H1 (cell line): ENCODE results near the gene RNF166. TPM values are rescaled to one million over a fixed set of nuclear protein-coding genes. Genes with fewer than 3 reads are reported as not detected.

Source experiments
- CTCF ChIA-PET: fragments of 300-600 bp; sonication (Branson Sonifier 250); formaldehyde crosslinking; loops from one replicate; lab custom pipeline; 2021; ENCODE audit not compliant: partially characterized antibody; lab: Charles Lee
- POLR2A ChIA-PET: fragments of 300-600 bp; sonication (Branson Sonifier 250); formaldehyde crosslinking; loops from one replicate; lab custom pipeline; 2021; ENCODE audit warnings: inconsistent platforms; ENCODE audit not compliant: partially characterized antibody; lab: Charles Lee
- DNase-seq, 2 experiments: peaks; one replicate each; pipeline versions ENCODE4 v3.0.0 to v3.0.0-alpha.2; 2010 to 2022; ENCODE audit warnings: low spot score in 2 of 2, low read depth in 1 of 2, mixed read lengths in 1 of 2
- FAIRE-seq: peaks from 2 replicates; lab custom pipeline; 2011; peaks lifted over from hg19 to GRCh38; lab: Jason Lieb, UNC
- H2AFZ ChIP-seq: 2 replicates; pipeline ENCODE4 v1.8.1; 2012; ENCODE audit warnings: low read length, inconsistent platforms
- H2AK5ac ChIP-seq: 2 replicates; pipeline ENCODE4 v1.6.1; 2013; ENCODE audit warnings: low read depth, low read length
- H2BK120ac ChIP-seq: replicated peaks from 2 replicates; pipeline ENCODE3; 2013; ENCODE audit warnings: low read depth, low read length, inconsistent platforms
- H2BK12ac ChIP-seq: 2 replicates; pipeline ENCODE4 v1.6.1; 2013; ENCODE audit warnings: low read depth, low read length
- H2BK15ac ChIP-seq: 2 replicates; pipeline ENCODE4 v1.6.1; 2013; ENCODE audit warnings: low read length
- H2BK20ac ChIP-seq: 2 replicates; pipeline ENCODE4 v1.6.1; 2013; ENCODE audit warnings: low read length
- H2BK5ac ChIP-seq: 2 replicates; pipeline ENCODE4 v1.6.1; 2013; ENCODE audit warnings: low read depth, low read length
- H3K14ac ChIP-seq: 2 replicates; pipeline ENCODE4 v1.6.1; 2013; ENCODE audit warnings: inconsistent platforms; ENCODE audit not compliant: insufficient read length
- H3K18ac ChIP-seq: 2 replicates; pipeline ENCODE4 v1.6.1; 2013; ENCODE audit warnings: low read length; ENCODE audit errors: extremely low read depth
- H3K23ac ChIP-seq: 2 replicates; pipeline ENCODE4 v1.6.1; 2013; ENCODE audit warnings: inconsistent platforms; ENCODE audit not compliant: insufficient read length
- H3K23me2 ChIP-seq: 2 replicates; pipeline ENCODE4 v1.6.1; 2013; ENCODE audit warnings: low read depth, low read length
- H3K27ac ChIP-seq: 2 replicates; pipeline ENCODE4 v1.6.1; 2011; ENCODE audit warnings: low read depth, low read length, inconsistent platforms
- H3K27me3 ChIP-seq, 4 experiments: replicated peaks in 1 of 4; 1 replicate in 1 of 4; 2 replicates in 3 of 4; pipeline versions ENCODE4 v1.6.1 to v1.8.1; 2011 to 2013; ENCODE audit warnings: low read length in 3 of 4, mild to moderate bottlenecking in 3 of 4, inconsistent platforms in 2 of 4, mixed read lengths in 2 of 4, moderate library complexity in 1 of 4; ENCODE audit not compliant: control insufficient read depth in 3 of 4, insufficient read depth in 3 of 4; ENCODE audit errors: extremely low read depth in 1 of 4
- H3K36me3 ChIP-seq, 4 experiments: 2 replicates each; pipeline versions ENCODE4 v1.6.1 to v1.8.1; 2011 to 2013; ENCODE audit warnings: mild to moderate bottlenecking in 4 of 4, low read length in 3 of 4, moderate library complexity in 2 of 4, control low read depth in 1 of 4, inconsistent platforms in 1 of 4; ENCODE audit not compliant: insufficient read depth in 4 of 4, control insufficient read depth in 2 of 4
- H3K4ac ChIP-seq: replicated peaks from 2 replicates; pipeline ENCODE3; 2013; ENCODE audit warnings: low read length, low read depth, mixed read lengths, inconsistent platforms; ENCODE audit not compliant: insufficient read length
- H3K4me1 ChIP-seq, 4 experiments: replicated peaks in 1 of 4; 1 replicate in 1 of 4; 2 replicates in 3 of 4; pipeline versions ENCODE4 v1.6.1 to v1.8.1; 2011 to 2013; ENCODE audit warnings: low read length in 3 of 4, inconsistent platforms in 2 of 4, mixed read lengths in 1 of 4; ENCODE audit not compliant: insufficient read depth in 4 of 4, control insufficient read depth in 3 of 4
- H3K4me2 ChIP-seq, 2 experiments: 2 replicates each; pipeline versions ENCODE4 v1.6.1 to v1.8.1; 2011 to 2013; ENCODE audit warnings: low read depth in 2 of 2, low read length in 2 of 2, control low read depth in 1 of 2, inconsistent platforms in 1 of 2, mild to moderate bottlenecking in 1 of 2; ENCODE audit not compliant: insufficient read depth in 1 of 2
- H3K4me3 ChIP-seq, 4 experiments: fragments of 200-600, 300-600 bp in 1 of 4; sonication (generic), shearing (Covaris generic), sonication (Bioruptor Twin) in 1 of 4; 2 replicates each; pipeline versions ENCODE4 v1.5.1 to v1.8.1; 2011 to 2016; ENCODE audit warnings: low read length in 4 of 4, low read depth in 3 of 4, control low read depth in 2 of 4, inconsistent platforms in 2 of 4, mild to moderate bottlenecking in 2 of 4, mixed read lengths in 1 of 4, moderate library complexity in 1 of 4; ENCODE audit not compliant: insufficient read depth in 2 of 4; ENCODE audit errors: extremely low read depth in 1 of 4
- H3K56ac ChIP-seq: replicated peaks from 2 replicates; pipeline ENCODE3; 2013; ENCODE audit warnings: low read depth, mild to moderate bottlenecking, mixed read lengths, low read length, inconsistent platforms; ENCODE audit not compliant: insufficient read length
- H3K79me1 ChIP-seq: 2 replicates; pipeline ENCODE4 v1.6.1; 2013; ENCODE audit warnings: low read depth, low read length, control low read depth
- H3K79me2 ChIP-seq, 2 experiments: 2 replicates each; pipeline versions ENCODE4 v1.6.1 to v1.8.1; 2012 to 2013; ENCODE audit warnings: low read length in 2 of 2, mild to moderate bottlenecking in 2 of 2, inconsistent platforms in 1 of 2; ENCODE audit not compliant: insufficient read depth in 2 of 2, control insufficient read depth in 1 of 2
- H3K9ac ChIP-seq, 4 experiments: replicated peaks in 1 of 4; 1 replicate in 1 of 4; 2 replicates in 3 of 4; pipeline versions ENCODE4 v1.6.1 to v1.8.1; 2011 to 2013; ENCODE audit warnings: low read depth in 3 of 4, low read length in 3 of 4, control low read depth in 2 of 4, mild to moderate bottlenecking in 2 of 4, moderate library complexity in 2 of 4, inconsistent platforms in 1 of 4; ENCODE audit errors: extremely low read depth in 1 of 4
- H3K9me3 ChIP-seq, 2 experiments: 2 replicates each; pipeline versions ENCODE4 v1.6.1 to v1.8.1; 2012 to 2013; ENCODE audit warnings: mild to moderate bottlenecking in 2 of 2, moderate library complexity in 2 of 2, control low read depth in 1 of 2, inconsistent platforms in 1 of 2, low read depth in 1 of 2, low read length in 1 of 2, mixed read lengths in 1 of 2; ENCODE audit not compliant: insufficient read depth in 2 of 2
- H4K20me1 ChIP-seq, 2 experiments: replicated peaks in 1 of 2; 2 replicates each; pipeline versions ENCODE3 to v1.8.1; 2011 to 2013; ENCODE audit warnings: inconsistent platforms in 2 of 2, low read length in 2 of 2, mild to moderate bottlenecking in 1 of 2; ENCODE audit not compliant: insufficient read depth in 2 of 2, control insufficient read depth in 1 of 2
- H4K5ac ChIP-seq: 2 replicates; pipeline ENCODE4 v1.6.1; 2013; ENCODE audit warnings: low read length, low read depth, mixed read lengths, inconsistent platforms; ENCODE audit not compliant: insufficient read length
- H4K8ac ChIP-seq: 2 replicates; pipeline ENCODE4 v1.8.0; 2013; ENCODE audit warnings: mild to moderate bottlenecking, moderate library complexity, low read length, inconsistent platforms; ENCODE audit not compliant: insufficient read depth; ENCODE audit errors: extremely low read depth
- H4K91ac ChIP-seq: replicated peaks from 2 replicates; pipeline ENCODE3; 2013; ENCODE audit warnings: low read length, mixed read lengths, inconsistent platforms; ENCODE audit not compliant: insufficient read length
- CEBPB ChIP-seq: IDR thresholded peaks from 2 replicates; pipeline ENCODE4 v1.6.1; 2012; ENCODE audit warnings: low read depth, low read length
- CREB1 ChIP-seq: IDR thresholded peaks from 2 replicates; pipeline ENCODE4 v1.6.1; 2012; ENCODE audit warnings: inconsistent platforms
- EP300 ChIP-seq, 2 experiments: IDR thresholded peaks; 1 replicate in 1 of 2; 2 replicates in 1 of 2; pipeline ENCODE4 v1.6.1; 2011 to 2012; ENCODE audit warnings: low read depth in 2 of 2, low read length in 2 of 2, mild to moderate bottlenecking in 2 of 2, borderline replicate concordance in 1 of 2, inconsistent platforms in 1 of 2, moderate library complexity in 1 of 2
- HDAC2 ChIP-seq, 2 experiments: fragments of 300-600 bp in 1 of 2; sonication (generic) in 1 of 2; IDR thresholded peaks; 2 replicates each; pipeline ENCODE4 v1.6.1; 2011 to 2012; ENCODE audit warnings: low read depth in 2 of 2, low read length in 2 of 2, mild to moderate bottlenecking in 2 of 2, moderate library complexity in 2 of 2, borderline replicate concordance in 1 of 2, inconsistent platforms in 1 of 2
- JUND ChIP-seq: IDR thresholded peaks from 2 replicates; pipeline ENCODE4 v1.6.1; 2011; ENCODE audit warnings: mild to moderate bottlenecking, improper control_type of control experiment, low read length
- KDM4A ChIP-seq: IDR thresholded peaks from one replicate; pipeline ENCODE4 v1.7.1; 2012; ENCODE audit warnings: low read depth, mild to moderate bottlenecking, moderate library complexity, low read length, inconsistent platforms; ENCODE audit not compliant: severe bottlenecking
- NRF1 ChIP-seq: IDR thresholded peaks from 2 replicates; pipeline ENCODE4 v1.6.1; 2011; ENCODE audit warnings: mild to moderate bottlenecking, low read depth, low read length, improper control_type of control experiment
- SIRT6 ChIP-seq: IDR thresholded peaks from one replicate; pipeline ENCODE4 v1.7.1; 2012; ENCODE audit warnings: low read length, inconsistent platforms
- SIX5 ChIP-seq: IDR thresholded peaks from 2 replicates; pipeline ENCODE4 v1.6.1; 2011; ENCODE audit warnings: mild to moderate bottlenecking, low read depth, low read length
- SP1 ChIP-seq: IDR thresholded peaks from 2 replicates; pipeline ENCODE4 v1.6.1; 2011; ENCODE audit warnings: low read depth, low read length
- SP2 ChIP-seq: IDR thresholded peaks from 2 replicates; pipeline ENCODE4 v1.6.1; 2012; ENCODE audit warnings: mild to moderate bottlenecking, low read length, inconsistent platforms
- SP4 ChIP-seq: IDR thresholded peaks from 2 replicates; pipeline ENCODE4 v1.6.1; 2012; ENCODE audit warnings: low read length, inconsistent platforms
- SRF ChIP-seq: IDR thresholded peaks from 2 replicates; pipeline ENCODE4 v1.6.1; 2011; ENCODE audit warnings: mild to moderate bottlenecking, low read depth, low read length, moderate library complexity
- WGBS, 2 experiments: shearing (Covaris generic) in 1 of 2; methylation state at CpG; one replicate each; pipeline versions ENCODE4 v1.1.6 to v1.1.7; 2013 to 2015; ENCODE audit warnings: low lambda C conversion rate in 2 of 2, mixed read lengths in 2 of 2, inconsistent platforms in 1 of 2, low coverage in 1 of 2, missing lambda C conversion rate in 1 of 2; ENCODE audit not compliant: insufficient replicate concordance in 2 of 2, insufficient coverage in 1 of 2, insufficient read length in 1 of 2; ENCODE audit errors: extremely low coverage in 1 of 2, missing lambda C conversion rate in 1 of 2; 5-methylcytosine and 5-hydroxymethylcytosine counted together
- polyA plus RNA-seq, 7 experiments: library from polyadenylated mRNA; depleted of rRNA in 3 of 7; stranded (reverse) in 5 of 7; unstranded in 2 of 7; fragments of >200 nt in 5 of 7; fragments of 200-250 nt in 2 of 7; gene quantifications; 1 replicate in 5 of 7; 2 replicates in 1 of 7; 4 replicates in 1 of 7; pipeline versions ENCODE4 v1.2.1 to v1.2.3, GENCODE V29; 2011 to 2013; ENCODE audit warnings: missing spikeins in 2 of 7, mixed read lengths in 2 of 7
- total RNA-seq: library from RNA; stranded (reverse); fragmentation: NEBNext Ultra II Directional; extraction: Animal tissue kit (Norgen Biotek cat#: 25700); gene quantifications from 2 replicates; pipeline ENCODE4 v1.2.1, GENCODE V29; 2021

RNF166 gene
- total and polyA plus RNA-seq, 2 of the 8 experiments (the other 6 are each of a cell fraction or from before 2014, with no cell fraction given), result 29.8 to 31.2 TPM

- H2BK5ac ChIP-seq, result no peak overlapping the region
- H3K36me3 ChIP-seq, result peaks cover 3 to 22% (median 4%) of the 10 kb centered on the region in 4 experiments; a peak in 7 of 8 replicates
- H3K23me2 ChIP-seq, result peaks cover 7% of the 10 kb centered on the region; the same call in 1 of the 2 replicates
- H3K4ac ChIP-seq, result no peak overlapping the region
- no peak overlapping the region for H3K56ac ChIP-seq
- H3K4me2 ChIP-seq, result no peak overlapping the region
- H3K9me3 ChIP-seq, result no peaks in the 10 kb centered on the region
- no peak overlapping the region for H3K14ac ChIP-seq
- H3K27ac ChIP-seq, result no peak overlapping the region
- no peak overlapping the region for H4K5ac ChIP-seq
- H2BK20ac ChIP-seq, result no peak overlapping the region
- ChIA-PET POLR2A (interaction anchor here (2.3 kb wide), 1 partner anchor 12 kb away, joined by 6 read pairs; no protein-coding TSS in a partner anchor), CTCF (interaction anchor here (1.2 to 1.5 kb wide), 3 partner anchors 14 to 27 kb away, joined by 3 to 5 read pairs (median 4); no protein-coding TSS in a partner anchor)
- peaks cover 0 to 33% of the 10 kb centered on the region in 2 experiments; a peak in 3 of 4 replicates for H3K79me2 ChIP-seq
- FAIRE-seq (no peak), DNase-seq (no peak)
- H4K8ac ChIP-seq, result no peak overlapping the region
- H4K20me1 ChIP-seq, result peaks cover 2 to 27% of the 10 kb centered on the region in 2 experiments
- H2AFZ ChIP-seq, result no peak overlapping the region
- no peak overlapping the region for H4K91ac ChIP-seq
- no peak overlapping the region for H3K18ac ChIP-seq
- H3K27me3 ChIP-seq, result no peaks in the 10 kb centered on the region
- H2BK12ac ChIP-seq, result no peak overlapping the region
- WGBS, 2 experiments, result 91% methylated on average over 9 of the region's 15 CpGs; no CpG with 5 or more reads in 1 of the 2 experiments
- no peak overlapping the region for H3K23ac ChIP-seq
- H3K9ac ChIP-seq, result no peak overlapping the region
- no peak overlapping the region for H3K4me3 ChIP-seq
- TF ChIP-seq HDAC2 (IDR thresholded peaks at IDR 0.05; ENCODE audit: borderline replicate concordance in 1 of 2, low read depth in 2 of 2, low read length in 2 of 2) (no peak), SIRT6 (no peak), NRF1 (no peak), SRF (no peak), CEBPB (no peak), SP2 (no peak), SP4 (no peak), SIX5 (no peak), JUND (no peak), EP300 (IDR thresholded peaks at IDR 0.05; ENCODE audit: borderline replicate concordance in 1 of 2, low read depth in 2 of 2, low read length in 2 of 2) (no peak), KDM4A (no peak), SP1 (no peak), CREB1 (no peak)
- no peak overlapping the region for H2BK120ac ChIP-seq
- no peak overlapping the region for H2BK15ac ChIP-seq
- no peak overlapping the region for H2AK5ac ChIP-seq
- H3K4me1 ChIP-seq, result peaks cover 0 to 3% (median 0%) of the 10 kb centered on the region in 4 experiments; a peak in 2 of 7 replicates
- H3K79me1 ChIP-seq, result peaks cover 2% of the 10 kb centered on the region; the same call in 1 of the 2 replicates
Observed at GRCh38 chr16:88658714-88659113, 47.5 kb downstream of the RNF166 start.
